ENCODE measurements around the gene RPS4Y1. TPM values are rescaled to one million over a fixed set of nuclear protein-coding genes. Genes with fewer than 3 reads are reported as not detected.
"Not testable (repeated sequence)": the region's sequence is repeated elsewhere in the genome, so short reads cannot be mapped to it uniquely, and the experiment has no call there.

RPS4Y1 gene
- total RNA-seq, 2 donors from 2014 or later, result not detected

DNA sequence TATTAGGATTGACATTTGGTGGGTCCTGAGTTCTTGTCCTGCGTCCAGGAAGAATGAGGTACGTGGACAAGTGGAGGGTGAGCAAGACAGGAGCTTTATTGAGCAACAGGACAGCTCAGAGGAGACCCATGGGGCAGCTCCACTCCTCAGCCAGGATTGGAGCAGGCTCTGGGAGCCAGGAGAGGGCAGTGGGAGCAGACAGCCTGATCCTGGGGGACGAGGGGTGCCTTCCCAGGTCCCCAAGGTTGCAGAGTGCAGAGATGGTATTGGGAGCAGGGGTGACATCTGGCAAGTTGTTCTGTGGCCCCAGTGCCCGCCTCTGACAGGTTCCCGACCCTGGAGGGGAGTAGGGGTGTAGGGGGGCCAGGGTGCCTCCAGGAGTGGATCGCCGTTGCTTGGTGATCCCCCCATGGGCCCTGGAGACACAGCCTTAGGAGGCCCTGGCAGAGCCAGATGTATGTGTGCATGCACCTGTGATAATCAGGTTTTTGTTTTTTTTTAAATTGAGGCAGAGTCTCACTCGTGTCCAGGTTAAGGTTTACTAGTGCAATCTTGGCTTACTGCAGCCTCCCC is 26.7 kb downstream of the RPS4Y1 start:
- DNase-seq (ENCODE audit: low spot score), result no peak
- intact Hi-C loops (cut with DNase I), result no loop called here

DNA sequence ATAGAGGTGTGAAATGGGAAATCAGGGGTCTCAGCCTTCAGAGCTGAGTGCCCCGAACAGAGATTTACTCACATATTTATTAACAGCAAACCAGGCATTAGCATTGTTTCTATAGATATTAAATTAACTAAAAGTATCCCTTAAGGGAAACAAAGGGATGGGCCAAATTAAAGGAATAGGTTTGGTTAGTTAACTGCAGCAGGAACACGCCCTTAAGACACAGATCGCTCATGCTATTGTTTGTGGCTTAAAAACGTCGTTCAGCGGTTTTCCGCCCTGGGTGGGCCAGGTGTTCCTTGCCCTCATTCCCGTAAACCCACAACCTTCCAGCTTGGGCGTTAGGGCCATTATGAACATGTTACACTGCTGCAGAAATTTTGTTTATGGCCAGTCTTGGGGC is 30.8 kb downstream of the RPS4Y1 start:
- DNase-seq (ENCODE audit: low spot score); intact Hi-C loops (cut with DNase I): not testable (repeated sequence)

DNA sequence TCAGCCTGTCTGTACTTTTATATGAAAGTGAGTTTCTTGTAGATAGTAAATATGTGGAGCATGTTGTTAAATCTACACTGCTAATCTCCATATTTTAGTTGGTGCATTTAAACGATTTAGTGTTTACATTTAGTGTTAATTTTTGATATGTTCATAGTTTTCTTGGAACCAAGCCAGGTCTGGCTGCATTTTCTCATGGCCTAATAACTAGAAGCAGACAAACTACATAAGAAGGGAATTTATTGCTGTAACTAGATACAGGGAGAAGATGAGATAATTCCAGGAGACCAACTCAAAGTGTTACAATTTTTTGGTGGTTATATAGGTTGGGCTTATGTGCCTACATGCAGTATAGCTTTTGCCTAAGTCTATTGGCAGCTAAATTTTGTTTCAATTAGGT is 32.8 kb downstream of the RPS4Y1 start:
- DNase-seq (ENCODE audit: low spot score), result no peak
- intact Hi-C loops (cut with DNase I), result no loop called here

DNA sequence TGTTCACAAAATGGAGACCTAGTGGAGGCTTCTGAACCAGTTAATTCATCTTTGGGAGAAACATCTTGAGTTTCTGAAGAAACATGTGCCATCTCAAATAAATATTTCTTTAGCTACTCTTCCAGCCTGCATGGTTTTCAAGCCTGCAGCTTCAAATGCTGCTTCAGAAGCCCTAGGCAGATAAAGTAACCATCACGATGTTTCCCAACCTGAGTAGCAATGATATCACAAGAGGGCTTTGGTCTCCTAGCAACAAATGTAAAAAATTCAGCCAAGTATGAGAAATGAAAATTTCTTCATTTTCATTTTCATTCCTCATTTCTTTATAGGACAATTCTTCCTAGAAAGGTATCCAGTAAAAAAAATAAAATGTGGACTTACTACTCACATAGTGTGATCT is 42.2 kb downstream of the RPS4Y1 start:
- intact Hi-C loops (cut with DNase I), result no loop called here
- no peak for DNase-seq (ENCODE audit: low spot score)

DNA sequence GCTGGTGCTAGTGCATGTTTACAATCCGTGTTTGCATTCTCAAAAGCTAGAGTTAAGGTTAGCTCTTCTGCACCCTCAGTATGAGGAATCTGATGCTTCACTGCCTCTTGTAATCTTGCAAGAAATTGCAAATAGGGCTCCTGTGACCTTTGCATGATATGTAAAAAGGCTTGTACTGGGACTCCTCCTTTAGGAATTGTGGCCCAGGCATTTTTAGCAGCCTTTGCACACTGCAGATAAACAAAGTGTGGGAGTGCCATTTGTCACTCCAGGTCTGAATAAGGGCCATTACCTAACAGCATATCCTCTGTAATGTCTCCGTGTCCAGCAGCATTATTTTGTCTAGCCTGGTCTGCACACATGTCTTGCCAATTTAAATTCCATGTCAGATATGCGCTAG is 44.5 kb downstream of the RPS4Y1 start:
- intact Hi-C loops (cut with DNase I), result no loop called here
- no peak for DNase-seq (ENCODE audit: low spot score)

DNA sequence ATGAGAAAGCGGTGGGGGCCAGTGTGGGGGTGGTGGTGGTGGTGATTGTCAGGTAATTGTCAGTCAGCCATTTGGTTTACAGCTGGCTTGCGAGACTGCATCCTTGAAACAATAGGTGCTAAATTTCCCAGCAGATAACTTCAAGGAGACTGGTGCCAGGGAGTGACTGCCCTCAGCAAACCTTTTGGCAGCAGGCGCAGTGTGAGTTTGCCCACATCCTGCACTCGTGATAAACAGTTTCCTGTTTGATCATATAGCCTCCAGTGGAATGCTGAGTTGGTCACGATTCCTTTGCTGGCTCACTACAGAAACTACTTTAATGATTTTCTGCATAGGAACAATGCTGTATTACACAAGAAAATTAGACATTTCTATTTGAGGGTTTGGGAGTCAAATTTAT is 46.0 kb downstream of the RPS4Y1 start:
- DNase-seq (ENCODE audit: low spot score), result no peak
- intact Hi-C loops (cut with DNase I), result no loop called here

DNA sequence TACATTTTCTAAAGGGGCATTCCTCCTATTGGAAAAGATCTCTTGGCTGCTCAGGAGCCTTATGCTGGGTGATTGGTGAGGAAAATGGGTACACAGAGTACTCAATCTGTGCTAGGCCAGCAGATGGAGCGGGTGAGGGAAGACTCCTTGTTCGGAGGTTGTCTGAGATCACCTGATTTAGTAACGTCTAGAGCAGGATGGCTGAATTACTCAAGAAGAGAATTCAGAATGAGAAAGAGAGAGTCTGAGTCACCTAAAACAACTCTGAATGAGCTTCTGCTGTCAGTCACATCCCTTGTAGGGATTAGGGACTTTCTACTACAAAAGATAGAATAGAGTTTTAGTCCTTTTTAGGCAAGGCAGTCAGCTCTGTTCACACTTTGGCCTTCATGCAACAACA is 46.6 kb downstream of the RPS4Y1 start:
- intact Hi-C loops (cut with DNase I), result no loop called here
- no peak for DNase-seq (ENCODE audit: low spot score)

DNA sequence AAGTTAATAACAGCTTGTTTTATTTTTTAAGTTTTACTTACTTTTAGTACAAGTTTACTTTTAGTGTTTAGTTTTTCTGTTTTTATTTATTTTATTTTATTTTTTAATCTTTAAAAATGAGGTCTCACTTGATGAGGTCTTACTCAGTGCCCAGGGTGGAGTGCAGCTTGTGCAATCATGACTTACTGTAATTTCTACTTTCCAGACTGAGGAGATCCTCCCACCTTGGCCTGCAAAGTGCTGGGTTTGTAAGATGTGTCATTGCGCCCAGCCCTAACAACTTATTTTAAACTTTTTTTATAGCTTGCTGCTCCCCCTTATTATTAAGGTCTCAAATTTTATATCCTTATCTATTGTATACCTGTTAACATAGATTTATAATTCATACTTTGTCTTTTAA is 52.1 kb downstream of the RPS4Y1 start:
- intact Hi-C loops (cut with DNase I), result no loop called here
- DNase-seq (ENCODE audit: low spot score), result no peak

DNA sequence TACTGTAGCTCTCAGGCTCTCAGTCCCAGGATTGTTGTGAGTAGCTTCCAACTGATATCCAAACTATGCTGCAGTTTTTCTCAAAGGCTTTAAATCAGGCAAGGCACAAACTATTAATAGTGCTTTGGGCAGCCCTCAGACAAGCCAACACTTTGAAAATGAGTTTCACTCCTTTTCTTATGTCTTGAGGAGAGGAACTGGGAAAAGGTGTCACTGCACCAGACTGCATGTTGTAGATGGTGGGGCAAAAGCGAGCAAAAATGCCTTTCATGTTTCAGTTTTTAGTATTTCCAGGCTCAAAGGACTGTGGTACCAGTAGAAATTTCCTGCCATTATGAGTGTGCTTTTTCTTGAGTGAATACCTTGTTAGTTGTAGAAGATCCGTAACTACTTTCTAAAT is 54.6 kb downstream of the RPS4Y1 start:
- intact Hi-C loops (cut with DNase I), result no loop called here
- no peak for DNase-seq (ENCODE audit: low spot score)

DNA sequence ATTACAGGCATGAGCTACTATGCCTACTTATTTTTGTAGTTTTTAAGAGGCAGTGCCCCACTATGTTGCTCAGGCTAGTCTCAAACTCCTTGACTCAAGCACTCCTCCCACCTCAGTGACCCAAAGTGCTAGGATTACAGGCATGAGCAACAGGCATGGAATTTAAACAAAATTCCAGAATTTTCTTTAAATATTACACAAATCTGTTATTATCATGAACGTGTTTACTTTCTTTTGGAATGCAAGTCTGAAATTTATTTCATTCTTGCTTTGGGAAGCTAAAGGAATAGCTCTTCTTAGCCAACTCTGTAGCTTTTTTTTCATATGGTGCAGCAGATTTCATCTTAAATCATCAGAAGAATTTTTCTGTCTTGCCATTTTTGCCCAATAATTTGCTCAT is 66.0 kb downstream of the RPS4Y1 start:
- intact Hi-C loops (cut with DNase I), result no loop called here
- no peak for DNase-seq (ENCODE audit: low spot score)

DNA sequence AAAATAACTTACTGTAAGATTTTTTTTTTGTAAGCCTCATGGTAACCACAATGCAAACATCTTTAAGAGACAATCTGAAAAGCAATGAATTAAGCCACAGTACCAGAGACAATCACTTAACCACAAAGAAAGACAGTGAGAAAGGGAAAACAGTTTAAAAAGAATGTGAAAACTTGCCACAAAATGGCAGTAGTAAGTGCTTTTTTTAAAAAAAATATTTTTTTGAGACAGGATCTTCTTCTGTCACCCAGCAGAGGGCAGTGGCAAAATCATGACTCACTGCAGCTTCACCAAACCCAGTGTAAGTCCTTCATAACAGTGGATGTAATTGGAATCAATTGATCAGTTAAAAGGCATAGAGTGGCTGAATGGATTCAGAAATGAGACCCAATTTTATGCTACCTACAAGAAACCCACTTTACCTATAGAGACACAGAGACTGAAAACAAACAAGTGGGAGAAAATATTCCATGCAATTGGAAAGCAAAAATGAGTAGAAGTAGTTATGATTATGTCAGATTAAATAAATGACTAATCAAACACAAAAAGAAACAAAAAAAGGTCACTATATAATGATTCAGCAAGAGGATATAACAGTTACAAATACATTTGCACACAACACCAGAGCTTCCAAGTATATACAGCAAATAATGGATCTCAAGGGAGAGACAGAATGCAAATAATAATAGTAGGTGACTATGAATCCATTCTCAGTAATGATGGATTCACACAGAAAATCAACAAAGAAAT is 71.8 kb downstream of the RPS4Y1 start:
- DNase-seq (ENCODE audit: low spot score), result no peak
- intact Hi-C loops (cut with DNase I), result no loop called here

Other genes with a start within 250 kb of the RPS4Y1 start
- gene SRY, start 53.9 kb upstream of the RPS4Y1 start, total RNA-seq, result not detected
- gene ZFY, start 93.8 kb downstream of the RPS4Y1 start, total RNA-seq, result not detected

All from posterior vena cava (tissue), 2 donors.